Tibial artery (tissue), 4 donors: ENCODE measurements around the gene SERBP1.

Experiments
- DNase-seq, 2 donors: peaks; one replicate each; pipeline ENCODE4 v3.0.0-alpha.2; 2019
- H3K27ac ChIP-seq, 2 donors: fragments of 200-600 bp; sonication (generic) in 1 of 2; 1 replicate in 1 of 2; 2 replicates in 1 of 2; pipeline ENCODE4 v1.5.1; 2018 to 2019; ENCODE audit warnings: mild to moderate bottlenecking in 1 of 2
- H3K27me3 ChIP-seq, 2 donors: fragments of 200-600 bp; sonication (generic) in 1 of 2; one replicate each; pipeline versions ENCODE4 v1.5.1 to v1.6.0; 2016 to 2019
- H3K36me3 ChIP-seq, 3 donors: fragments of 200-600 bp; sonication (generic) in 2 of 3; one replicate each; pipeline ENCODE4 v1.5.1; 2016 to 2019; ENCODE audit warnings: mild to moderate bottlenecking in 2 of 3
- H3K4me1 ChIP-seq, 4 donors: fragments of 200-600 bp; sonication (generic) in 2 of 4; 1 replicate in 3 of 4; 2 replicates in 1 of 4; pipeline ENCODE4 v1.5.1; 2016 to 2019
- H3K4me3 ChIP-seq, 2 donors: fragments of 200-600 bp; sonication (generic) in 1 of 2; 1 replicate in 1 of 2; 2 replicates in 1 of 2; pipeline ENCODE4 v1.5.1; 2018 to 2019; ENCODE audit warnings: mild to moderate bottlenecking in 2 of 2
- H3K9me3 ChIP-seq, 3 donors: fragments of 200-600 bp; sonication (generic) in 1 of 3; one replicate each; pipeline ENCODE4 v1.5.1; 2016 to 2019
- CTCF ChIP-seq, 2 experiments: fragments of 200-600 bp in 1 of 2; fragments of 450-650 bp in 1 of 2; IDR thresholded peaks; one replicate each; pipeline ENCODE4 v1.5.1; 2017 to 2019; ENCODE audit warnings: antibody characterized with exemption in 2 of 2, mild to moderate bottlenecking in 1 of 2, moderate library complexity in 1 of 2
- intact Hi-C: fragments of 100-400 bp; cut with DNase I; formaldehyde crosslinking; loops from one replicate; pipeline ENCODE4 v1.15.0; 2023; ENCODE audit warnings: low total_unique reads

The SERBP1 gene

GRCh38 chr1:67377253-67377652 lies 52.9 kb downstream of the SERBP1 start:
- Histone ChIP-seq H3K4me1 (peaks cover 0 to 5% (median 0%) of the 10 kb centered on the region in 4 donors), H3K9me3 (no peaks in the 10 kb centered on the region), H3K36me3 (no peaks in the 10 kb centered on the region), H3K27ac (no peak overlapping the region), H3K27me3 (no peaks in the 10 kb centered on the region), H3K4me3 (no peak overlapping the region)
- intact Hi-C loops: no loop called here
- no peak for TF ChIP-seq CTCF (IDR thresholded peaks at IDR 0.05)
- DNase-seq: no peak

- H3K9me3 ChIP-seq: no peaks in the 10 kb centered on the region
- no peak for TF ChIP-seq CTCF (IDR thresholded peaks at IDR 0.05)
- H3K4me3 ChIP-seq: no peak overlapping the region
- H3K27me3 ChIP-seq: no peaks in the 10 kb centered on the region
- intact Hi-C loops: no loop called here
- no peaks in the 10 kb centered on the region for H3K4me1 ChIP-seq
- no peaks in the 10 kb centered on the region for H3K36me3 ChIP-seq
- no peak for DNase-seq
- H3K27ac ChIP-seq: no peak overlapping the region
Measured at GRCh38 chr1:67376381-67376780, 53.8 kb downstream of the SERBP1 start.

- TF ChIP-seq CTCF (IDR thresholded peaks at IDR 0.05): no peak
- Histone ChIP-seq H3K27ac (no peak overlapping the region), H3K4me3 (no peak overlapping the region), H3K27me3 (no peaks in the 10 kb centered on the region), H3K4me1 (no peaks in the 10 kb centered on the region), H3K36me3 (no peaks in the 10 kb centered on the region), H3K9me3 (no peaks in the 10 kb centered on the region)
- no peak for DNase-seq
- intact Hi-C loops: no loop called here
Measured at GRCh38 chr1:67372898-67373297, 57.3 kb downstream of the SERBP1 start.

- TF ChIP-seq CTCF (IDR thresholded peaks at IDR 0.05): no peak
- no peaks in the 10 kb centered on the region for H3K4me1 ChIP-seq
- H3K9me3 ChIP-seq: no peaks in the 10 kb centered on the region
- H3K27me3 ChIP-seq: no peaks in the 10 kb centered on the region
- DNase-seq: no peak
- no peak overlapping the region for H3K4me3 ChIP-seq
- no peaks in the 10 kb centered on the region for H3K36me3 ChIP-seq
- intact Hi-C loops: no loop called here
- H3K27ac ChIP-seq: no peak overlapping the region
Measured at GRCh38 chr1:67372136-67372535, 58.1 kb downstream of the SERBP1 start.

- no peak overlapping the region for H3K4me3 ChIP-seq
- no peaks in the 10 kb centered on the region for H3K9me3 ChIP-seq
- H3K27me3 ChIP-seq: no peaks in the 10 kb centered on the region
- DNase-seq: no peak
- H3K27ac ChIP-seq: no peak overlapping the region
- H3K4me1 ChIP-seq: no peaks in the 10 kb centered on the region
- no peaks in the 10 kb centered on the region for H3K36me3 ChIP-seq
- no peak for TF ChIP-seq CTCF (IDR thresholded peaks at IDR 0.05)
- intact Hi-C loops: no loop called here
Measured at GRCh38 chr1:67371681-67372080, 58.5 kb downstream of the SERBP1 start.

GRCh38 chr1:67371043-67371442 lies 59.2 kb downstream of the SERBP1 start:
- Histone ChIP-seq H3K36me3 (no peaks in the 10 kb centered on the region), H3K9me3 (no peaks in the 10 kb centered on the region), H3K27ac (no peak overlapping the region), H3K4me3 (no peak overlapping the region), H3K27me3 (no peaks in the 10 kb centered on the region), H3K4me1 (no peaks in the 10 kb centered on the region)
- DNase-seq: no peak
- no peak for TF ChIP-seq CTCF (IDR thresholded peaks at IDR 0.05)
- intact Hi-C loops: no loop called here
